Peyer's patch (tissue), 4 donors: ENCODE measurements around the gene FSIP1.

Experiments used
- CTCF ChIP-seq, 6 experiments: fragments of 450-650 bp in 4 of 6; fragments of 200-600 bp in 2 of 6; sonication (generic) in 1 of 6; IDR thresholded peaks; one replicate each; pipeline ENCODE4 v1.5.1; 2017 to 2019; ENCODE audit warnings: antibody characterized with exemption in 6 of 6, mild to moderate bottlenecking in 3 of 6, moderate library complexity in 1 of 6
- POLR2A ChIP-seq, 2 donors: fragments of 450-650 bp; IDR thresholded peaks; one replicate each; pipeline ENCODE4 v1.5.1; 2017; ENCODE audit warnings: antibody characterized with exemption in 2 of 2, mild to moderate bottlenecking in 2 of 2, moderate library complexity in 2 of 2

GRCh38 chr15:39781967-39782302, 706 bp downstream of the FSIP1 start:
- TF ChIP-seq POLR2A (IDR thresholded peaks at IDR 0.05) = no peak
- TF ChIP-seq CTCF (IDR thresholded peaks at IDR 0.05) = no peak
